HG02981 (cell line): ENCODE results near the gene CELF5.

Experiments used
- ATAC-seq: cut with Tn5 transposase; IDR thresholded peaks from one replicate; pipeline ENCODE4 v1.9.1; 2021; ENCODE audit warnings: mild to moderate bottlenecking, moderate library complexity; ENCODE audit not compliant: unreplicated experiment

CELF5 gene

DNA sequence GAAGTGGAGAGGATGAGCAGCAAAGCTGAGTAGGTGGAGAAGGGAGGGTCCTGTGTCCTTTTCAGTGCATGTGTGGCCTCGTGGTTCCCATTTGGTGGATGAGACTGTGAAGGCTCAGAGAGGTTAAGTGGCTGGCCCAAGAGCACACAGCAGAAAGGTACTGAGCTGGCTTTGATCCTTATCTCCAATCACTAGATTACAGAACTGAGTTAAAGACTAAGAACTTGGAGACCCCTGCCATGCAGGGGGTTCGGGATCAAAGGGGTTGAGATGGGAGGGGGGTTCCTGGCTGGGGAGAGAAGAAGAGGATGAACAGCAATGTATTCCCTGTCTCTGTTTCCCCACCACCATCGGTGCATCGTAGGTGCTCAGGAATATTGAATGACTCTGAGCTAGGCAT is 11.8 kb downstream of the CELF5 start:
- no peak for ATAC-seq

DNA sequence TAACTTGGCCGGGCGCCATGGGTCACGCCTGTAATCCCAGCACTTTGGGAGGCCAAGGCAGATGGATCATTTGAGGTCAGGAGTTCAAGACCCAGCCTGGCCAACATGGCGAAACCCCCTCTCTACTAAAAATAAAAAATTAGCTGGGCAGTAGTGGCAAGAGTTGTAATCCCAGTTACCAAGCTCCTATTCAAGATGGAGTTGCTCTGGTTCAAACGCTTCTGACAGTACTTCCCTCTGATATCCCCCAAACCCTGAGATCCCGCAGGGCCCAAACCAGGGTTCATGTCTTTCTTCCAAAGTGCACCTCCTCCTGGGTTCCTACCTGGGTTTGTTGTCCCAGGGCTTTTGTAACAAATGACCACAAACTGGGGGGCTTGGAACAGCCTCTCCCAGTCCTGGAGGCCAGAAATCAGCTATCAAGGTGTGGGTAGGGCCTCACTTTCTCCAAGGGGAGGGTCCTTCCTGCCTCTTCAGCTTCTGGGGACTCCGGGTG is 13.7 kb downstream of the CELF5 start:
- ATAC-seq: no peak

DNA sequence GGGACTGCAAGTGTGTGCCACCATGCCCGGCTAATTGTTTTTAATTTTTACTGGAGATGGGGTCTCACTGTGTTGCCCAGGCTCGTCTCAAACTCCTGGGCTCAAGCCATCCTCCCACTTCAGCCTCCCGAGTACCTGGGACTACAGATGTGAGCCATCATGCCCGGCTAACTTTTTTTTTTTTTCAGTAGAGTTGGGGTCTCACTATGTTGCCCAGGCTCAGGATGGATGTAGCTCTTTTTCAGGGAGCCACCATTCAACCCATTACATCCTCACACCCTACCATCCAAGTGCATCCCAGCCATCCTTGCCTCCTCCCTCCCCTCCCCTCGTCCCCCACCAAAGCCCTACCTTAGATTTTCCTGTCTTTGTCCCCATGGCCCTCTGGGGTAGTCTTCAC is 14.9 kb downstream of the CELF5 start:
- no peak for ATAC-seq

DNA sequence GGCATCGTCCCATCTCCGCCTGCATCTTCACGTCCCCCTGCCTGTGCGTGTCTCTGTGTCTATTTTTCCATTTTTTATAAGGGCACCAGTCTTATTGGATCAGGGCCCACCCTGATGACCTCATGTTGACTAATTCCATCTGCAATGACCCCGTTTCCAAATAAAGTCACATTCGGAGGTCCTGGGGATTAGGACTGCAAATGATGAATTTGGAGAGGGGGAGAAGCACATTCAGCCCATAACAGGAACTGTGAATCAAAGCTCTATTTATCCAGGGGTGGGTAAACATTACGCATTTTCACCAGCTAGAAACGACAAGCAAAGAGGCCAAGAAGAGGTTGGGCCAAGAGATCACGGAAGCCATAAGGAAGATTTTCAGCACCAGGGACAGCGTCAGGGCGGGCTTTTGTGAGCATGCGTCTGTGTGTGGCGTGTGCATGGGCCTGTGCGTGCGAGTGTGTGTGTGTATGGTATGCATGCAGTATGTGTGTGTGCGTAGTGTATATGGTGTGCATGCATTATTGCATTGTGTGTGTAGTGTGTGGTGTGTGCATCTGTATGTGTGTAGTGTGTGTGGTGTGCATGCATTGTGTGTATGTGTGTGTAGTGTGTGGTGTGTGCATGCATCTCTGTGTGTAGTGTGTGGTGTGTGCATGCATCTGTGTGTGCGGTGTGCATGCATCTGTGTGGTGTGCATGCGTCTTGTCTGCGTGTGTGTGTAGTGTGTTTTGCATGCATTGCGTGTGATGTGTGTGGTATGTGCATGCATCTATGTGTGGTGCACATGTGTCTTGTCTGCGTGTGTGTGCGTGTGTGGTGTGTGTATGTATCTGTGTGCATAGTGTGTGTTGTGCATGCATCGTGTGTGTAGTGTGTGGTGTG is 19.6 kb downstream of the CELF5 start:
- ATAC-seq: no peak

DNA sequence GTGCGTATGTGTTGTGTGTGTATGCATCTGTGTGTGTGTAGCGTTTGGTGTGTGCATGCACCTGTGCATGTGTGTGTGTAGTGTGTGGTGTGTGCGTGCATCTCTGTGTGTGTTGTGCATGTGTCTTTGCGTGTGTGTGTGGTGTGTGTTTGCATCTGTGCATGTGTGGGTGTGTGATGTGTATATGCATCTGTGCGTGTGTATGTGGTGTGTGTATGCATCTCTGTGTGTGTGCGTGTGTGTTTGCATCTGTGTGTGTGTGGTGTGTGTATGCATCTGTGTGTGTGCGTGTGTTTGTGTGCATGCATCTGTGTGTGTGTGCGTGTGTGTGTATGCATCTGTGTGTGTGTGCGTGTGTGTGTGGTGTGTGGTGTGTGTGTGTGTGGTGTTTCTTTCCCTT is 20.6 kb downstream of the CELF5 start:
- ATAC-seq: no peak

DNA sequence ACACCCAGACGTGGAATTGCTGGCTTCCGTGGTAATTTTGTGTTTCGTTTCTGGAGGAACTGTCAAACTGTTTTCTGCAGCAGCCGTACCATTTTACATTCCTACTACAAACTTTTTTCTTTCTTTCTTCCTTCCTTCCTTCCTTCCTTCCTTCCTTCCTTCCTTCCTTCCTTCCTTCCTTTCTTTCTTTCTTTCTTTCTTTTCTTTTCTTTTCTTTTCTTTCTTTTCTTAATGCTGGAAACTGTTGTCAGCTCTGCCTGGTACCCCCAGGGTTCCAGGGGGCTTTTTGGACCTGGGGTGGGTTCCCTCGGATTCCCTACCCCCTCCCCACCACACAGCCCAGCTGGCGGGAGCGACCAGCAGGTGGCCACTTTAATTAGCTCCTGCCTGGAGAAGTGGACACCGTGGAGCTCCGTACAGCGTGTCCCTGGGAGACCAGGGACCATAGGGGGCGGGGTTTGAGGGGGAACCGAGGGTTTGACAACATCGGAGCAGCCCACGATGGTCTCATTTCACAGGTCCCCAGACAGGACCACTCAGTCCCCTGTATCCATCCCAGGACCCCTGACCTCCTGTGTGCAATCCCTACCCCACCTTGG is 24.4 kb downstream of the CELF5 start:
- ATAC-seq: no peak

DNA sequence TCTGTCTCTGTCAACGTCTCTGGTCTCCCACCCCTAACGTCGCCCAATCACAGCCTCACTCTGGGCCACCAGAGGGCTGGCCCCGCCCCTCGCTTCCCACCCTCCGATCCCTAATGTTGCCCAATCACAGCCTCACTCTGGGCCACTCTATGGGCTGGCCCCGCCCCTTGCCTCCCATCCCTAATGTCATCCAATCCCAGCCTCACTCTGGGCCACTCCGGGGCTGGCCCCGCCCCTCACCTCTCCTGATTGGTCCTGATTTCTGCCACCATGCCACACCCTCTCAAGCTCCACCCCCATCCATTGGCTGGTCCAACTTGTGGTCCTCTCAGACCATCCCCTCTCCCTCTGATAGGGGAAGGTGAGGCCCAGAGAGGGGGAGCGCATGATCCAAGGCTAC is 24.9 kb downstream of the CELF5 start:
- ATAC-seq: no peak

DNA sequence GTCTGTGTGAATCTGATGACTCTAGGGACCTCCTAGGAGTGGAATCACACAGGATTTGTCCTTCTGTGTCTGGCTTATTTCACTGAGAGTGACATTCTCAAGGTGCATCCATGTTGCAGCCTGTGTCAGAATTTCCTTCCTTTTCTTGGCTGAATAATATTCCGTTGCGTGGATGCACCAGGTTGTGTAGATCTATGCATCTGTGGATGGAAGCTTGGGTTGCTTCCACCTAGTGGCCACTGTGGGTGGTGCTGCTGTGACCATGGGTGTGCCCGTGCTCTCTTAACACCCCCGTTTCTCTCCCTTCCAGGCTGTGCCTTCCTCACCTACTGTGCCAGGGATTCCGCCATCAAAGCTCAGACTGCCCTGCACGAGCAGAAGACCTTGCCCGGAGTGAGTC is 26.2 kb downstream of the CELF5 start:
- ATAC-seq: no peak

DNA sequence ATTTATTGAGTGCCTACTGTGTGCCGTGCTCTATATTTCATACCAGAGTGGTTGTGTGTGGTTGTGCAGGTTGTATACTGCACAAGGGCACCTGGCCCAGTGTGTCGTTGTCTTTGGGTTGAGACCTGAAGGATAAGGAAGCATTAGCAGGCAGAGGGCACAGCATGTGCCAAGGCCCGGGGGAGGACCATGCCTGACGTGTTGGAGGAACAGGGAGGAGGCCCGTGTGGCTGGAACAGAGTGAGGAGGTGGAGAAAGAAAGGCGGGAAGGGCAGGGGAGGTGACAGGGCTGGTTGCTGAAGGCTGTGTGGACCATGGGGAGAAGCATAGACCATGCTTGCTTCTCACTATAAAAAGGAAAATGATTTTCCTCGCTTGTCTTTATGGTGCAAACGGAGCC is 26.8 kb downstream of the CELF5 start:
- no peak for ATAC-seq

DNA sequence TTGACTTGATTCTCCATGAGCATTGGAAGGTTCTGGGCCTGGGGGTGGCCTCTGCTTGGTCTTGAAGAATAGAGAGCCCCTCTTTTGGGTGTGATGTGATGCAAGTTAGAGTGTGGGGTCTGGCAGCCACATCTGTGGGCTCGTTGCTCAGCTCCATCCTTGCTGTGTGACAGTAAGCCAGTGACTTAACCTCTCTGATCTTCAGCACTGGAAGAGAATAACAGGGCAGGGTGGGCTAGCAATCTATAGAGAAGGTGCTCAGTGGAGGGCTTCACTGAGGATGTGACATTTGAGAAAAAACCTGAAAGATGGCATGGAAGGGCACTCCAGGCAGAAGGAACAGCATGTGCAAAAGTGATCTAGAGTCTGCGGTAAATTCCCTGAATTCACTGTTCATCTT is 28.2 kb downstream of the CELF5 start:
- no peak for ATAC-seq

DNA sequence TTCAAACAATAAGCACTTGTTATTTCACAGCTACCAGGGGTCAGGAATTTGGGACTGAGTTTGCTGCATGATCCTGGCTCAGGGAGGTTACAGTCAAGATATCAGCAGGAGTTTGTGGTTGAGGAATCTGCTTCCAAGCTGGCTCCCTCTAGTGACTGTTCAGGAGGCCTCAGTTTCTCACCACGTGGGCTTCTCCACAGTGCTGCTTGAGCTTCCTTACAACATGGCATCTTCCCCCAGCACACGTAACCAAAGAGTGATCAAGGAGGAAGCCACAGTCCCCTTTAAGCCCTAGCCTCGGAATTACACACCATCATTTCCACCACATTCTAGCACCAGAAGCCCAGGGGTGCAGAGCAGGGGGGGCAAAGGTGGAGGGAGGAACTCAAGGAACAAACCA is 28.8 kb downstream of the CELF5 start:
- no peak for ATAC-seq

DNA sequence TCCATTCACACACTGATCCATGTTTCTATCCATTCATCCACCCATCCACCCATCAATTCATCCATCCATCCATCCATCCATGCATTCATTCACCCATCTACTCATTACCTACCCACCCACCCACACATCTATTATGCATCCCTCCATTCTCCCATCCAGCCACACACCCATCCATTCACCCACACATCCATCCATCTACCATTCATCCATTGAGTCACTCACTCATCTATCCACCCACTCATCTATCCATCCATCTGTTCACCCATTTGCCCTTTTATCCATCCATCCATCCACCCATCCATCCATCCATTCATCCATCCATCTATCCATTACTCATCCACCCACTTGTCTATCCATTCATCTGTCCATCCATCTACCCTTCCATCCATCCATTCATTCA is 30.1 kb downstream of the CELF5 start:
- no peak for ATAC-seq

DNA sequence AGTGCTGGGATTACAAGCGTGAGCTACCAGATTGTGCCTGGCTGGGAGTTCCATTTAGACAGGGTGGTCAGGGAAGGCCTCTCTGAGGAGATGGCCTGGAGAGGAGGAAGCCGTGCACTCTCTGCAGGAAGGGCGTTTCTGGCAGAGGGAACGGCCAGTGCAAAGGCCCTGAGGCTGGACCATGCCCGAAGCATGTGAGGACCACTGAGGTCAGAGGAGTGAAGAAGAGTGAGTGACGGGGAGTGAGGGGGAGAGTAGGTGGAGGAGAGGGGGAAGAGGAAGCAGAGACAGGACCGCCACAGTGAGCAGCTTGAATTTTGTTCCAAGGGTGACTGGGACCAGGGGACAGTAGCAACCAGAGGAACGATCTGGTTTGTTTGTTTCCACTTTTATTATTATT is 32.6 kb downstream of the CELF5 start:
- ATAC-seq: no peak

DNA sequence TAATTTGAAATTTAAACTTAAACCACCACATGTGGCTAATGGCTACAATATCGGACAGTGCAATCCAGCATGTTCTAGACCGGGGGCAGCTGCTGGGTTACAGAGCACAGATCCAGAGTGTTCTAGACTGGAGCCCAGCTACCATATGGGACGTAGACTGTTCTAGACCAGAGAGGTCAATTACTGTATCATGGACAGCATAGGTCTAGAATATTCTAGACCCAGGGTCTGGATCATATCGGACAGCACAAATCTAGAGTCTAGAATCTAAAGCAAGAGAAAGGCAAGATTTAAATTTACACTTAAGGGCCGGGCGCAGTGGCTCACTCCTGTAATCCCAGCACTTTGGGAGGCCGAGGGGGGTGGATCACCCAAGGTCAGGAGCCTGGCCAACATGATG is 37.9 kb downstream of the CELF5 start:
- ATAC-seq: no peak

DNA sequence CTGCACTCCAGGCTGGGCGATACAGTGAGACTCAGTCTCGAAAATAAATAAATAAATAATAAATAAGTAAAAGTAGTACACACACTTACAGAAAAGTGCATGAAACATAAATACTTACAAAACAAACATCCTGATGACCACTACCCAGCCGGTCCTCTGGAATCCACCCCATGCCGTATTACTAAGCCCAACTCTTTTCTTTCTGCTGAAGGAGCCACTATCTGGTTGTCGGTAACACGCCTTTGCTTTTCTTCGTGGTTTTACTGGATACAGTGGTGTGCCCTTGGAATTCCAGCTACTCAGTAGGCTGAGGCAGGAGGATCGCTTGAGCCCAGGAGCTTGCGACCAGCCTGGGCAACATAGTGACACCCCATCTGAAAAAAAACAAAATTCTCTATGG is 39.4 kb downstream of the CELF5 start:
- no peak for ATAC-seq

DNA sequence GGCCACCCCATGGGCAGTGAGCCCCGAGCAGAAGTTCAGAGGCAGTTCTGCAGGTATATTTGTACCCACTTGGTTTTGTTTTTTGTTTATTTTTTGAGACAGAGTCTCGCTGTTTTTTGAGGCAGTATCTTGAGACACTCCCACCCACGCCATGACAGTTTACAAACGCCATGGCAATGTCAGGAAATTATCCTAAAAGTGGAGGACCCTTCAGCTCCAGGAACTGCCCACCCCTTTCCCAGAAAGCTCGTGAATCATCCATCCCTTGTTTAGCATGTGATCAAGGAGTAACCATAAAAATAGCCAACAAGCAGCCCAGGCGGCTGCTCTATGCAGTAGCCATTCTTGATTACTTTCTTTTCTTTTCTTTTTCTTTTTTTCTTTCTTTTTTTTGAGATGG is 41.0 kb downstream of the CELF5 start:
- ATAC-seq: no peak

DNA sequence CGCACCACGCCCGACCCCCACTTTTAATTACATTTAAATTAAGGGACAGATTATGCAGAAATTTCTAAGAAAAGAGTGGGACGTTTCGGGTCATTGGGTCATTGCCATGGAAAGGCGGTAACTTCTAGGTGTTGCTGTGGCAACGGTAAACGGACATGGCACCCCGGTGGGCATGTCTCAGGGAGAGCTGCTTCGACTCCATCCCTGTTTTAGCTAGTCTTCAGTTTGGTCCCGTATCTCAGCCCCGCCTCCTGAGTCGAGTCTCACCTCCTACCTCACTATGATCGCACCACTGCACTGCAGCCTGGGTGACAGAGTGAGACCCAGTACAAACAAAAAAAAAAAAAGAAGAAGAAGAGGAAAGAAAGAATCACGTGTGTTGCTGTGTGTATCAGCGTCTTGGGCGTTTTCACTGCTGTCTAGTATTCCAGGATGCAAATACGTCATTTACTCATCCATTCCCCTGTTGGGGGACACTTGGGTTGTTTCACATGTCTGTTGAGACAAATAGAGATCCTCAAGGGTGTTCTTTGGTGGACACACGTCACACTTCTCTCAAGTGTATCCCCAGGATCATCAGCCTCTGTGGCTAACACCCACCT is 41.7 kb downstream of the CELF5 start:
- no peak for ATAC-seq

DNA sequence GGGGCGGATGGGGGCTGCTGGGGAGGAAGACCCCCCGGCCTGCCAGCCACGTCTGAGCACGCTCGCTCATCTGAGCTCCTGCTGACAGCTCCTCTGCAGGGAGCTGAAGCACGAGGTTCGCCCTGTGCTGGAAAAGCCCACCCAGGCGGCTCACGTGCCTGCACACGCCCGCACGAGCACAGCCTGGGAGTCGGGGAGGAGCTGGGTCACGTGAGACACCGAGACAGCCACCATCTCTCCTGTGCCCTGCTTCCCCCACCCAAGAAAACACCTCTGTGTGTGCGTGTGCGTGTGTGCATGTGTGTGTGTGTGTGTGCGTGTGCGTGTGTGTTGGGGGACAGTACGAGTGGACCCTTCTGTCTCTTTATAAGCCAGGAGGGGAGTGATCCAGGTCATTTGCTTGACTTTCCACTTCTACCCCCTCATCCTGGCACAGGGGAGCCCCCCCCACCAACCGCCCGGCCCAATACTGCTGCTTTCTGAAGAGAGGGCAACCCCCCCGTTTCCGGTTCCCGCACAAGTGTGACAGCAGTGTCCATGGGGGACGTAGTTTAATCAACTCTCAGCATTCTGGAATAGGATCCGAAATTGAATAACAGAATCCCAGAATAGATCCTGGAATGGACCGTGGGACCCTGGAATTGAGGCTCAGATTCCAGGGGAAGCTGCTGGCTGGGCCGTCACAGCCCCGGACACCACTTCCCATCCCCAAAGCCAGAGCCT is 42.5 kb downstream of the CELF5 start:
- ATAC-seq: no peak

DNA sequence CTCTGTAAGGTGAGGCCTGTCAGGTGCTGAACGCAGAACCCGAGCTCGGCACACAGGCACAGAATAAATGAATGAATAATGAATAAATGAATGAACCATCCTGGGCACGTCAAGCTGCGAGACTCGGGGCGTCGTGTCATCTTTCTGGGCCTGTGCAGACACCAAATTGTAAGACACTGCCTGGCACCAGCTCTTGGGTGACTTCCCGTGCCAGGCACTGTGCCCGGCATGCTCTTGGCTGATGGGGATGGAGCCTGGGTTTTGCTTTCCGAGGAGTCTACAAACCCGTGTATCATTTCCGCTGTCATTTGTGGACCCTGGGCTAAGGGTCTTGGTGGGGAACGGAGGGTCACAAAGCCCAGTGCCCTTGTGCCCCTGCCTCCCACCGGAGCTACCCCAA is 43.9 kb downstream of the CELF5 start:
- ATAC-seq: no peak

DNA sequence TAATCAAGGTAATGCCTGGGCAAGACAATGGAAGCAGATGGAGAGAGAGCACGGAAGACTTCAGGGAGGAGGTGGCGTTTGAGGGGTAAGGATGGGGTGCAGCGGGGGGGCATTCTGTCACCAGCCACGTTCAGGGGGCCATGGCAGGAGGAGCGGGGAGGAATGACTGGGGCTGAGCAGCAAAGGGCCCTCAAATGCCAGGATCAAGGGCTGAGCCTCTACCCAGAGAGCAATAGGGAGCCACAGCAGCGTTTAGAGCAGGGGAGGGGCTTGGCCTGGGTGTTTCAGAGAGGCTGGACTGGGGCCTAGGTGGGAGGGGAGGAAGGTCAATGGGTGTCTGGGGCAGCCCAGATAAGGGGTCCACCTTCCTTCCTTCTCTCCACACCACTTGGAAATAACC is 44.3 kb downstream of the CELF5 start:
- ATAC-seq: no peak

DNA sequence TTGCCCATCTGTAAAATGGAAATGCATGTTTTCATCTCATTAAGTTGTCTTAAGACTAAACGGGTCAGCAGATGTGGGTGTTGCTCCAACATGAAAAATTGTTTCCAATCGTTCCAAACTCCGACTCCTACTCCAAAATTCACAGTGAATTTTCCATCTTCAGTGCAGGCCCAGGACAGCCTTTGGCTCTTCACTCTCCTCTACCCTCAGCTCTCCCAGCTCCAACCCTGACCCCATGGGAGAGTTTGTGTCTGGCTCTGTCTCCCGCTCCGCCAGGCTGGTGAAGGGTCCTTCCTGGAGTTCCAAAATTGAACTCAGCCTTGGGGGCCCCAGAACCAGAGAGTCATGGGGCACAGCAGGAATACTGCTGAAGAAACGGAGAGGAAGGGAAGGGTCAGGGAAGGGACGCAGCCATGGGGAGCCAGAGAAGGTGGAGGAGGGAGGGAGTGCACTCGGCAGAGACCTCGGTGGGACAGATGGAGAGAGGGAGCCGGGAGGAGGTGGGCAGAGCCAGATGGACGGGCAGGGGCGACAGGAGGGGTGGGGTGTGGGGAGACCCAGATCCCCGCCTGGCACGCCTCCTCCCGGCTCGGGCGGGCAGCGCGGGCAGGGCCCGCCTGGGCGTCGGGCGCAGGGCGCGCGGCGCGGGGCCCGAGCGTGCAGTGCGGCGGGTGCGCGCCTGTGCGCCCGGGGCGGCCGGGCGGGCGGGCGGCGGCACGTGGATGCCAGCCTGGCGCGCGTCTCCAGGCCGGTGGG is 45.6 kb downstream of the CELF5 start:
- ATAC-seq: no peak
